Measurements from ENCODE around the gene ATP9A. TPM values are rescaled to one million over a fixed set of nuclear protein-coding genes. Genes with fewer than 3 reads are reported as not detected.

ATP9A gene
- total RNA-seq, 4 donors from 2014 or later = 36.1 to 47.4 (median 38.1) TPM

GRCh38 chr20:51595058-51595532, 173.1 kb downstream of the ATP9A start:
- whole genome bisulfite sequencing, 2 donors = 7 to 11% methylated on average over 13 of the region's 13 CpGs

GRCh38 chr20:51594236-51595057, 173.7 kb downstream of the ATP9A start:
- 31 to 40% methylated on average over 12 of the region's 12 CpGs for WGBS, 2 donors
- TF ChIP-seq EP300 (IDR thresholded peaks at IDR 0.05) = peak in 1 of 2 donors; percentile 55
- no peak for TF ChIP-seq CTCF (IDR thresholded peaks at IDR 0.05)
- TF ChIP-seq POLR2A (IDR thresholded peaks at IDR 0.05) = no peak
- H3K36me3 ChIP-seq = peaks cover 0 to 6% (median 0%) of the 10 kb centered on the region in 3 donors
- peak in 1 of 2 donors; percentile 51 for DNase-seq (ENCODE audit: low spot score in 2 of 2)
- no peaks in the 10 kb centered on the region for H3K9me3 ChIP-seq
- no peaks in the 10 kb centered on the region for H3K27me3 ChIP-seq
- H3K4me3 ChIP-seq = no peak overlapping the region
- H3K27ac ChIP-seq = peak overlapping the region; percentile 16 to 84 (median 60)
- peaks cover 0 to 22% (median 5%) of the 10 kb centered on the region in 4 donors for H3K4me1 ChIP-seq

More at GRCh38 chr20:51595058-51595532, 173.1 kb downstream of the ATP9A start:
- no peaks in the 10 kb centered on the region for H3K9me3 ChIP-seq
- no peak overlapping the region for H3K4me3 ChIP-seq
- H3K4me1 ChIP-seq = peaks cover 0 to 22% (median 5%) of the 10 kb centered on the region in 4 donors
- H3K27ac ChIP-seq = peak overlapping the region in 2 of 4 donors; percentile 46 to 84
- H3K27me3 ChIP-seq = no peaks in the 10 kb centered on the region
- DNase-seq (ENCODE audit: low spot score in 2 of 2) = peak; percentile 90
- H3K36me3 ChIP-seq = peaks cover 0 to 12% (median 0%) of the 10 kb centered on the region in 3 donors
- TF ChIP-seq CTCF (IDR thresholded peaks at IDR 0.05) (peak; percentile 83 to 96 (median 89)), EP300 (IDR thresholded peaks at IDR 0.05) (peak; percentile 30 to 77), POLR2A (IDR thresholded peaks at IDR 0.05) (no peak)

DNA sequence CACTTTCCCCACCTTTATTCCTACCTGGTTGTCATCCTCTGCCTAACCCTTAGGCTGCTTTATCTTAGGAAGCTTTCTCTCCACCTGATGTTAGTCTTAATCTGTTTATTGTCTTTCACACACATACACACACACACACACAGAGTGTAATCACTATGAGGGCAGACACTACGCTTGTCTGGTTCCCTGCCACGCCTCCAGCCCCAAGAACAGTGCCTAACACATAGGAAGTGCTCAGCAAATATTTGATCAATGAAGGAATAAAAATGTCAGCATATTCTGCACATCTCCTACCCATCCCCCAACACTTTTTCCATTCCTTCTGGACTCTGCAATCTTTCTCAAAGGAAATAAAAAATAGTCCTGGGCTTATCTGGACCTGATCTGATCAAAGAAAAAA, 174.6 kb downstream of the ATP9A start:
- DNase-seq (ENCODE audit: low spot score in 2 of 2) = no peak
- Histone ChIP-seq H3K9me3 (no peaks in the 10 kb centered on the region), H3K27me3 (no peaks in the 10 kb centered on the region), H3K27ac (peak overlapping the region in 2 of 4 donors; percentile 46 to 84), H3K4me3 (no peak overlapping the region), H3K36me3 (peaks cover 0 to 2% (median 0%) of the 10 kb centered on the region in 3 donors), H3K4me1 (peaks cover 0 to 22% (median 5%) of the 10 kb centered on the region in 4 donors)
- WGBS, 2 donors = 96% methylated on average over 2 of the region's 2 CpGs
- no peak for TF ChIP-seq POLR2A (IDR thresholded peaks at IDR 0.05)
- no peak for TF ChIP-seq CTCF (IDR thresholded peaks at IDR 0.05)
- TF ChIP-seq EP300 (IDR thresholded peaks at IDR 0.05) = no peak

GRCh38 chr20:51592564-51592963, 175.6 kb downstream of the ATP9A start:
- no peak for DNase-seq (ENCODE audit: low spot score in 2 of 2)
- H3K27ac ChIP-seq = no peak overlapping the region
- peaks cover 0 to 22% (median 5%) of the 10 kb centered on the region in 4 donors for H3K4me1 ChIP-seq
- TF ChIP-seq CTCF (IDR thresholded peaks at IDR 0.05) = no peak
- TF ChIP-seq POLR2A (IDR thresholded peaks at IDR 0.05) = no peak
- no peak for TF ChIP-seq EP300 (IDR thresholded peaks at IDR 0.05)
- no peaks in the 10 kb centered on the region for H3K27me3 ChIP-seq
- no peaks in the 10 kb centered on the region for H3K9me3 ChIP-seq
- 96 to 97% methylated on average over 8 of the region's 8 CpGs for WGBS, 2 donors
- no peak overlapping the region for H3K4me3 ChIP-seq
- no peaks in the 10 kb centered on the region for H3K36me3 ChIP-seq

DNA sequence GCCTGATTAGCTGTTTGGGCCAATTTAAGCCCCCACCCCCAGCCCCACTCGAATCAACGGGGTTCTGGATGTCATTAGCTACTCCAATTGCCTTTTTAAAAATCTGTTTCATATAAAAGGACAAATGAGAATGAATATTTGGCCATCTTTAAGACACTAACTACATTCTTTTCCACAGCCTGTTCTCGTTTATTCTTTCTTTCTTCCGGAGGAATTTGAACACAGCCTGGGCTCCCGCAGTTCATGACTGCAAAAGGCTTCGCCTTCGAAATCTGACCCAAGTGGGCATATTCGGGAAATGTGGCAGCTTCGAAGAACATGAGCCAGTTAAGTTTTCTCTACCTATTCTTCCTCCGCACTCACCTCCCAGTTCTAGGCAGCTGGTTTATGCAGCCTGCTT, 176.3 kb downstream of the ATP9A start:
- no peak for TF ChIP-seq CTCF (IDR thresholded peaks at IDR 0.05)
- no peak for TF ChIP-seq POLR2A (IDR thresholded peaks at IDR 0.05)
- no peak for TF ChIP-seq EP300 (IDR thresholded peaks at IDR 0.05)
- Histone ChIP-seq H3K27me3 (no peaks in the 10 kb centered on the region), H3K36me3 (no peaks in the 10 kb centered on the region), H3K4me1 (peaks cover 0 to 22% (median 5%) of the 10 kb centered on the region in 4 donors), H3K4me3 (no peak overlapping the region), H3K9me3 (no peaks in the 10 kb centered on the region), H3K27ac (no peak overlapping the region)
- no peak for DNase-seq (ENCODE audit: low spot score in 2 of 2)
- WGBS, 2 donors = 50 to 59% methylated on average over 10 of the region's 10 CpGs

All from tibial nerve (tissue), 4 donors.